EL (cell line): ENCODE measurements around the gene AKR1C4.
A peak's percentile ranks its signal among the peaks of the same experiment; 100 is the strongest.
"Not testable (repeated sequence)": the region's sequence is repeated elsewhere in the genome, so short reads cannot be mapped to it uniquely, and the experiment has no call there.

Source experiments
- DNase-seq: peaks from one replicate; pipeline ENCODE4 v3.0.0-alpha.2; 2016

Gene AKR1C4

GRCh38 chr10:5209776-5210175, 13.1 kb downstream of the AKR1C4 start:
- not testable (repeated sequence) for DNase-seq

GRCh38 chr10:5210261-5210660, 13.6 kb downstream of the AKR1C4 start:
- not testable (repeated sequence) for DNase-seq

- no peak for DNase-seq
Observed at GRCh38 chr10:5211696-5212536, 15.3 kb downstream of the AKR1C4 start.

- no peak for DNase-seq
Observed at GRCh38 chr10:5216801-5217200, 20.2 kb downstream of the AKR1C4 start.

GRCh38 chr10:5219262-5219661, 22.6 kb downstream of the AKR1C4 start:
- no peak for DNase-seq

- DNase-seq: not testable (repeated sequence)
Observed at GRCh38 chr10:5222942-5223341, 26.3 kb downstream of the AKR1C4 start.

GRCh38 chr10:5229019-5229418, 32.4 kb downstream of the AKR1C4 start:
- DNase-seq: no peak

- no peak for DNase-seq
Observed at GRCh38 chr10:5233324-5233723, 36.7 kb downstream of the AKR1C4 start.

GRCh38 chr10:5234106-5234860, 37.6 kb downstream of the AKR1C4 start:
- DNase-seq: peak; percentile 38

GRCh38 chr10:5237541-5237940, 40.9 kb downstream of the AKR1C4 start:
- not testable (repeated sequence) for DNase-seq

- no peak for DNase-seq
Observed at GRCh38 chr10:5242585-5242984, 45.9 kb downstream of the AKR1C4 start.

- DNase-seq: no peak
Observed at GRCh38 chr10:5243521-5243987, 46.9 kb downstream of the AKR1C4 start.

- peak; percentile 17 for DNase-seq
Observed at GRCh38 chr10:5252177-5253037, 55.8 kb downstream of the AKR1C4 start.

GRCh38 chr10:5254488-5254887, 57.9 kb downstream of the AKR1C4 start:
- DNase-seq: no peak

- not testable (repeated sequence) for DNase-seq
Observed at GRCh38 chr10:5257768-5258167, 61.1 kb downstream of the AKR1C4 start.

GRCh38 chr10:5259132-5259951, 62.7 kb downstream of the AKR1C4 start:
- no peak for DNase-seq

GRCh38 chr10:5259952-5260578, 63.4 kb downstream of the AKR1C4 start:
- DNase-seq: no peak

GRCh38 chr10:5260828-5261227, 64.2 kb downstream of the AKR1C4 start:
- DNase-seq: no peak

- DNase-seq: no peak
Observed at GRCh38 chr10:5265139-5265538, 68.5 kb downstream of the AKR1C4 start.

GRCh38 chr10:5266351-5266750, 69.7 kb downstream of the AKR1C4 start:
- no peak for DNase-seq

- no peak for DNase-seq
Observed at GRCh38 chr10:5266804-5267203, 70.2 kb downstream of the AKR1C4 start.

GRCh38 chr10:5268234-5268633, 71.6 kb downstream of the AKR1C4 start:
- no peak for DNase-seq
